ENCODE measurements around the gene MRFAP1. TPM values are rescaled to one million over a fixed set of nuclear protein-coding genes. Genes with fewer than 3 reads are reported as not detected.

MRFAP1 gene
- total and polyA plus RNA-seq, 2 experiments from 2014 or later: 221 to 256 TPM

GRCh38 chr4:6662591-6662990 lies 22.1 kb downstream of the MRFAP1 start:
- H3K27me3 ChIP-seq: no peaks in the 10 kb centered on the region
- 98% methylated on average over 3 of the region's 3 CpGs for WGBS (ENCODE audit: low lambda C conversion rate, missing lambda C conversion rate)

GRCh38 chr4:6663596-6664393 lies 23.3 kb downstream of the MRFAP1 start:
- Histone ChIP-seq H3K79me2 (no peaks in the 10 kb centered on the region), H3K4me1 (ENCODE audit: insufficient read depth) (no peaks in the 10 kb centered on the region), H3K4me2 (no peak overlapping the region), H3K27me3 (no peaks in the 10 kb centered on the region), H3K9me2 (replicated peaks; ENCODE audit: insufficient read depth) (no peaks in the 10 kb centered on the region), H2AFZ (no peak overlapping the region), H3K9me3 (ENCODE audit: low read depth) (no peaks in the 10 kb centered on the region), H3K36me3 (replicated peaks; ENCODE audit: insufficient read depth, low read depth) (no peaks in the 10 kb centered on the region), H3K4me3 (no peak overlapping the region), H3K27ac (no peak overlapping the region), H4K20me1 (ENCODE audit: insufficient read depth, poor library complexity, severe bottlenecking) (no peaks in the 10 kb centered on the region)
- TF ChIP-seq CTCF (IDR thresholded peaks at IDR 0.05; ENCODE audit: poor library complexity) (no peak), EZH2 (IDR thresholded peaks at IDR 0.05; ENCODE audit: borderline replicate concordance) (no peak), EZH2phosphoT487 (IDR thresholded peaks at IDR 0.05; ENCODE audit: low read depth, severe bottlenecking, unreplicated experiment) (no peak)
- DNase-seq (ENCODE audit: low spot score): no peak
- 97% methylated on average over 45 of the region's 55 CpGs for WGBS (ENCODE audit: low lambda C conversion rate, missing lambda C conversion rate)

More at GRCh38 chr4:6662591-6662990, 22.1 kb downstream of the MRFAP1 start:
- H3K79me2 ChIP-seq: no peaks in the 10 kb centered on the region
- H3K4me2 ChIP-seq: no peak overlapping the region
- H3K4me3 ChIP-seq: no peak overlapping the region
- no peaks in the 10 kb centered on the region for H4K20me1 ChIP-seq (ENCODE audit: insufficient read depth, poor library complexity, severe bottlenecking)
- no peaks in the 10 kb centered on the region for H3K9me3 ChIP-seq (ENCODE audit: low read depth)
- TF ChIP-seq EZH2 (IDR thresholded peaks at IDR 0.05; ENCODE audit: borderline replicate concordance): no peak
- no peak for TF ChIP-seq EZH2phosphoT487 (IDR thresholded peaks at IDR 0.05; ENCODE audit: low read depth, severe bottlenecking, unreplicated experiment)
- TF ChIP-seq CTCF (IDR thresholded peaks at IDR 0.05; ENCODE audit: poor library complexity): no peak
- H2AFZ ChIP-seq: no peak overlapping the region
- no peaks in the 10 kb centered on the region for H3K4me1 ChIP-seq (ENCODE audit: insufficient read depth)
- no peak overlapping the region for H3K27ac ChIP-seq
- DNase-seq (ENCODE audit: low spot score): no peak
- no peaks in the 10 kb centered on the region for H3K9me2 ChIP-seq (replicated peaks; ENCODE audit: insufficient read depth)
- no peaks in the 10 kb centered on the region for H3K36me3 ChIP-seq (replicated peaks; ENCODE audit: insufficient read depth, low read depth)

DNA sequence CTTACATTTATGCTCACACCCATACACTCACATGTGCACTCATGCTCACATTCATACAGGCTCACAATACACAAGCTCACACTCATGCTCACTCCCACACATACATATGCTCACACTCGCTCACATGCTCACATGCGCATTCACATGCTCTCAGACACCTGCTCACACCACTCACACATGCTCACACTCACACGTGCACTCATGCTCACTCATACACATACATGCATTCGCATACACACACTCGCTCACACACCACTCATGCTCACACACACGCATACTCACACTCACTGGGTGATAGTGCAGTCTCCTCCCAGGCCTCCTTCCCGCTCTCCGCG lies 24.8 kb downstream of the MRFAP1 start:
- Histone ChIP-seq H3K79me2 (no peaks in the 10 kb centered on the region), H2AFZ (no peak overlapping the region), H3K4me3 (no peak overlapping the region), H3K4me2 (no peak overlapping the region), H3K36me3 (replicated peaks; ENCODE audit: insufficient read depth, low read depth) (no peaks in the 10 kb centered on the region), H4K20me1 (ENCODE audit: insufficient read depth, poor library complexity, severe bottlenecking) (no peaks in the 10 kb centered on the region), H3K27ac (no peak overlapping the region), H3K9me3 (ENCODE audit: low read depth) (no peaks in the 10 kb centered on the region), H3K27me3 (no peaks in the 10 kb centered on the region), H3K4me1 (ENCODE audit: insufficient read depth) (no peaks in the 10 kb centered on the region), H3K9me2 (replicated peaks; ENCODE audit: insufficient read depth) (no peaks in the 10 kb centered on the region)
- WGBS (ENCODE audit: low lambda C conversion rate, missing lambda C conversion rate): 97% methylated on average over 8 of the region's 9 CpGs
- DNase-seq (ENCODE audit: low spot score): no peak
- no peak for TF ChIP-seq EZH2 (IDR thresholded peaks at IDR 0.05; ENCODE audit: borderline replicate concordance)
- no peak for TF ChIP-seq CTCF (IDR thresholded peaks at IDR 0.05; ENCODE audit: poor library complexity)
- no peak for TF ChIP-seq EZH2phosphoT487 (IDR thresholded peaks at IDR 0.05; ENCODE audit: low read depth, severe bottlenecking, unreplicated experiment)
